Neural crest cell (in vitro differentiated cells): ENCODE results near the gene UBE2Q2. TPM values are rescaled to one million over a fixed set of nuclear protein-coding genes. Genes with fewer than 3 reads are reported as not detected.

Source experiments
- DNase-seq: peaks from one replicate; pipeline ENCODE4 v3.0.0; 2021; ENCODE audit warnings: low read depth, mixed read lengths, low spot score
- H3K27ac Mint-ChIP-seq: one replicate; pipeline ENCODE4 v1.8.0; 2021; ENCODE audit warnings: mild to moderate bottlenecking, mixed read lengths; ENCODE audit not compliant: unreplicated experiment
- H3K27me3 Mint-ChIP-seq: 2 replicates; pipeline ENCODE4 v1.8.0; 2021; ENCODE audit warnings: low read depth, mild to moderate bottlenecking, mixed read lengths
- H3K36me3 Mint-ChIP-seq: 2 replicates; pipeline ENCODE4 v1.8.0; 2021; ENCODE audit warnings: low read depth, mild to moderate bottlenecking, mixed read lengths
- H3K4me1 Mint-ChIP-seq: 2 replicates; pipeline ENCODE4 v1.8.0; 2021; ENCODE audit warnings: mixed read lengths
- H3K4me3 Mint-ChIP-seq: one replicate; pipeline ENCODE4 v1.8.0; 2021; ENCODE audit warnings: mild to moderate bottlenecking, mixed read lengths
- H3K9me3 Mint-ChIP-seq: 2 replicates; pipeline ENCODE4 v1.8.0; 2021; ENCODE audit warnings: mixed read lengths
- total RNA-seq: library from RNA; stranded (reverse); gene quantifications from 2 replicates; pipeline ENCODE4 v1.2.1, GENCODE V29; 2021
- TF ChIP-seq, protein P1 (sequence below): fragments of 200-600 bp; sonication (generic); conservative IDR thresholded peaks from 2 replicates; pipeline ENCODE4 v1.5.0; 2021; ENCODE audit warnings: antibody characterized with exemption, mild to moderate bottlenecking

The UBE2Q2 gene
- total RNA-seq, 1 donor from 2014 or later = 28.7 TPM

DNA sequence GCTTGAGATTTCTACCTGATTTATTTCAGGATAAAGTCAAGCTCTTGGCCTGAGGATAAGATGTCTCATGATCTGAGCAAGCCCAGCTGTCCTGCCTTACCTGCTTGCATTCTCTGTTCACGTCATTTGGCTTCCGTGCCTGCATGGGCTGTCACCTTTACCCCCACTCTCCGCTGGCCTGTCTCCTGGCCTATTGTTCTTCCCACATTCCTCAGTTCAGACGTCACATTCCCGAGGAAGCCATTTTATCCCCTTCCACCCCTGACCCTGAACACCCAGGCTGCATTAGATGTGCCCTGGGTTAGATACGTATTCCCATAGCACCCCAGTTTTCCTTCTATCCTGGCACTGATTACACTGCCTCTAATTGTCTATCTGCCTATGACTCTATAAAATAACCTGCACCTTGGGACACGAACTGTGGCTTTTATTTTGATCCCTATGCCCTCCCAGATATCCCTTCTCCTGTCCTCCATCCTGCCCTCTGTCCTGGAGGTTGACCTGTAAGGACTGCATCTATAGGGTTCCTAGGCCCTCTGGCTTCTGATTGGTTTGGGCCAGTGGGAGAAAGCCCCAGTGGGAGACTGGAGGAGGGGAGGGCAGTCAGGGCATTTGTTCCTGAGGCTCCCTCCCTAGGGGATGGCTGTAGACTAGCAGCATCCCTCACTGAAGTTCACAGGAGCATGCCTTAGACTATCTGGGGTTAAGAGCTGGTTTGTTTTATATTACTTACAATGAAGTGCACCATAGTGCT, 19.2 kb upstream of the UBE2Q2 start:
- H3K9me3 Mint-ChIP-seq = no peaks in the 10 kb centered on the region
- peak overlapping the region; percentile 70 for H3K27ac Mint-ChIP-seq
- TF ChIP-seq, protein P1, sequence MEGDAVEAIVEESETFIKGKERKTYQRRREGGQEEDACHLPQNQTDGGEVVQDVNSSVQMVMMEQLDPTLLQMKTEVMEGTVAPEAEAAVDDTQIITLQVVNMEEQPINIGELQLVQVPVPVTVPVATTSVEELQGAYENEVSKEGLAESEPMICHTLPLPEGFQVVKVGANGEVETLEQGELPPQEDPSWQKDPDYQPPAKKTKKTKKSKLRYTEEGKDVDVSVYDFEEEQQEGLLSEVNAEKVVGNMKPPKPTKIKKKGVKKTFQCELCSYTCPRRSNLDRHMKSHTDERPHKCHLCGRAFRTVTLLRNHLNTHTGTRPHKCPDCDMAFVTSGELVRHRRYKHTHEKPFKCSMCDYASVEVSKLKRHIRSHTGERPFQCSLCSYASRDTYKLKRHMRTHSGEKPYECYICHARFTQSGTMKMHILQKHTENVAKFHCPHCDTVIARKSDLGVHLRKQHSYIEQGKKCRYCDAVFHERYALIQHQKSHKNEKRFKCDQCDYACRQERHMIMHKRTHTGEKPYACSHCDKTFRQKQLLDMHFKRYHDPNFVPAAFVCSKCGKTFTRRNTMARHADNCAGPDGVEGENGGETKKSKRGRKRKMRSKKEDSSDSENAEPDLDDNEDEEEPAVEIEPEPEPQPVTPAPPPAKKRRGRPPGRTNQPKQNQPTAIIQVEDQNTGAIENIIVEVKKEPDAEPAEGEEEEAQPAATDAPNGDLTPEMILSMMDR = no peak
- H3K36me3 Mint-ChIP-seq = no peaks in the 10 kb centered on the region
- H3K27me3 Mint-ChIP-seq = no peaks in the 10 kb centered on the region
- H3K4me1 Mint-ChIP-seq = peaks cover 8% of the 10 kb centered on the region
- DNase-seq = no peak
- no peak overlapping the region for H3K4me3 Mint-ChIP-seq

- no peak overlapping the region for H3K27ac Mint-ChIP-seq
- DNase-seq = no peak
- no peaks in the 10 kb centered on the region for H3K9me3 Mint-ChIP-seq
- peaks cover 18% of the 10 kb centered on the region for H3K4me1 Mint-ChIP-seq
- H3K4me3 Mint-ChIP-seq = no peak overlapping the region
- TF ChIP-seq, protein P1 = no peak
- no peaks in the 10 kb centered on the region for H3K36me3 Mint-ChIP-seq
- H3K27me3 Mint-ChIP-seq = no peaks in the 10 kb centered on the region
Observed at GRCh38 chr15:75827691-75828090, 15.6 kb upstream of the UBE2Q2 start.

DNA sequence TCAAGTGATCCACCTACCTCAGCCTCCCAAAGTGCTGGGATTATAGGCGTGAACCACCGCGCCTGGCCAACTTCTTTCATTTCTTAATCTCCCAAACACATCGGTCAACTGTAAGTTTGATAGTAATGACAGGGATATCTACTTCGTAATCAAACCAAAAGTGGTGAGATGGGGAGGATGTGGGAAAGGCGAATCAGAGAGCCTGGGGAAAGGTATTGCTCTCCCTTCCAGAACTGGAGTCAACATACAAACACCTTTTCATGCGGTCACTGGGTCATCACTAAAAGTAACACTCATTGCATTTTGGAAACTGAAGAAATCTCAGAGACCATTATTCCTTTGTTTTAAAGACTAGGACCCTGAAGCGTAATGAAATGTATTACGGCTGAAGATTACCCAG, 14.8 kb upstream of the UBE2Q2 start:
- no peaks in the 10 kb centered on the region for H3K36me3 Mint-ChIP-seq
- TF ChIP-seq, protein P1 = no peak
- DNase-seq = no peak
- no peak overlapping the region for H3K27ac Mint-ChIP-seq
- H3K27me3 Mint-ChIP-seq = no peaks in the 10 kb centered on the region
- H3K4me1 Mint-ChIP-seq = peaks cover 20% of the 10 kb centered on the region
- H3K9me3 Mint-ChIP-seq = no peaks in the 10 kb centered on the region
- no peak overlapping the region for H3K4me3 Mint-ChIP-seq

GRCh38 chr15:75830910-75831805, 12.1 kb upstream of the UBE2Q2 start:
- no peaks in the 10 kb centered on the region for H3K36me3 Mint-ChIP-seq
- H3K9me3 Mint-ChIP-seq = no peaks in the 10 kb centered on the region
- peaks cover 14% of the 10 kb centered on the region for H3K4me1 Mint-ChIP-seq
- TF ChIP-seq, protein P1 = no peak
- H3K27ac Mint-ChIP-seq = no peak overlapping the region
- H3K4me3 Mint-ChIP-seq = no peak overlapping the region
- no peaks in the 10 kb centered on the region for H3K27me3 Mint-ChIP-seq
- no peak for DNase-seq

DNA sequence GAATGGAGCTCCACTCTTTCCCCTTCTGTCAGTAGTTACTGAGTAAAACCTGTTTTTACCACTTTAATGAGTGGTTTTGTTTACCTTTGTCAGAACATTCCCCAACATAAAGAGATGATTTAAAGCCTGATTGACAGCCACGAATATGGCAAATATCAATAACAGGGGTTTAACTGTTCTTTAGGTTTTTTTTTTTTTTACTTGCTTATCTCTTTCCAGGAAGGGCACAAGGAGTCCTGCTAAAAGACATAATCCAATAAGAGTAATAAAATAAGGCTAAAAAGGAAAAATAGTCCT, 11.5 kb upstream of the UBE2Q2 start:
- Mint-ChIP-seq H3K9me3 (no peaks in the 10 kb centered on the region), H3K27me3 (no peaks in the 10 kb centered on the region), H3K4me1 (peaks cover 14% of the 10 kb centered on the region), H3K4me3 (no peak overlapping the region), H3K27ac (no peak overlapping the region), H3K36me3 (no peaks in the 10 kb centered on the region)
- TF ChIP-seq, protein P1 = no peak
- DNase-seq = no peak
